PC-9 (cell line): Measurements from ENCODE around the gene SORCS2.

Source experiments
- EZH2 ChIP-seq: fragments of 200-600 bp; sonication (generic); IDR thresholded peaks from 2 replicates; pipeline ENCODE4 v1.8.0; 2017; ENCODE audit warnings: antibody characterized with exemption, low read depth
- TF ChIP-seq, protein P1 (sequence below): fragments of 200-600 bp; sonication (generic); conservative IDR thresholded peaks from 2 replicates; pipeline ENCODE4 v1.6.1; 2017; ENCODE audit warnings: mixed run types, antibody characterized with exemption, mild to moderate bottlenecking, moderate library complexity

DNA sequence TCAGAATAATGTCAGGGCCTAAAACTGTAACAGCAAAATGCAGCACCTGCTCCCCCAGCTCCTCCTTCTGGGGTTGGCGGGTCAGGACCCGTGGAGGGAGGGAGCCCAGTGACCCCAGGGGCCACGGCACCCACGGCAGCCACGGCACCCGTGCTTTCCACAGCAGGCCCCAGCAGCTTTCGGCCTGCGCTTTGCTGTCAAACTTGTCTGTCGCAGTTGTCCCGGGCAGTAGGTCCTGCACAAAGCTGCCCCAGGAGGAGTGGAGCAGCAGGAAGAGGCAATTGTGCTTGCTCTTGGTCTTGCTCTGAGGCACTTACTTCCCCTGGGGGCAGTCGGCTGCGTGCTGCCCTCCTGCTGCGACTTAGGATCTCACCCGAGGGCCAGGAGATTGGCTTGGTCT is 563.7 kb downstream of the SORCS2 start:
- TF ChIP-seq, protein P1, sequence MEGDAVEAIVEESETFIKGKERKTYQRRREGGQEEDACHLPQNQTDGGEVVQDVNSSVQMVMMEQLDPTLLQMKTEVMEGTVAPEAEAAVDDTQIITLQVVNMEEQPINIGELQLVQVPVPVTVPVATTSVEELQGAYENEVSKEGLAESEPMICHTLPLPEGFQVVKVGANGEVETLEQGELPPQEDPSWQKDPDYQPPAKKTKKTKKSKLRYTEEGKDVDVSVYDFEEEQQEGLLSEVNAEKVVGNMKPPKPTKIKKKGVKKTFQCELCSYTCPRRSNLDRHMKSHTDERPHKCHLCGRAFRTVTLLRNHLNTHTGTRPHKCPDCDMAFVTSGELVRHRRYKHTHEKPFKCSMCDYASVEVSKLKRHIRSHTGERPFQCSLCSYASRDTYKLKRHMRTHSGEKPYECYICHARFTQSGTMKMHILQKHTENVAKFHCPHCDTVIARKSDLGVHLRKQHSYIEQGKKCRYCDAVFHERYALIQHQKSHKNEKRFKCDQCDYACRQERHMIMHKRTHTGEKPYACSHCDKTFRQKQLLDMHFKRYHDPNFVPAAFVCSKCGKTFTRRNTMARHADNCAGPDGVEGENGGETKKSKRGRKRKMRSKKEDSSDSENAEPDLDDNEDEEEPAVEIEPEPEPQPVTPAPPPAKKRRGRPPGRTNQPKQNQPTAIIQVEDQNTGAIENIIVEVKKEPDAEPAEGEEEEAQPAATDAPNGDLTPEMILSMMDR, result no peak
- no peak for TF ChIP-seq EZH2
